WTC11 (cell line): ENCODE measurements around the gene COPZ1.

ENCODE experiments used
- AFF4 ChIP-seq: sonication (generic); formaldehyde crosslinking; IDR thresholded peaks from 2 replicates; pipeline ENCODE4 v1.8.1; 2023; ENCODE audit warnings: mild to moderate bottlenecking, missing genetic modification reagents, borderline replicate concordance
- ARID4B ChIP-seq: sonication (generic); formaldehyde crosslinking; IDR thresholded peaks from 2 replicates; pipeline ENCODE4 v1.8.0; 2023; ENCODE audit warnings: missing genetic modification reagents, mild to moderate bottlenecking, borderline replicate concordance
- CREB1 ChIP-seq: sonication (generic); formaldehyde crosslinking; IDR thresholded peaks from 2 replicates; pipeline ENCODE4 v1.8.0; 2023; ENCODE audit warnings: mild to moderate bottlenecking, missing genetic modification reagents
- CREM ChIP-seq: sonication (generic); formaldehyde crosslinking; IDR thresholded peaks from 2 replicates; pipeline ENCODE4 v1.8.1; 2022; ENCODE audit warnings: mild to moderate bottlenecking, missing genetic modification reagents, moderate library complexity
- CTCF ChIP-seq: fragments of 200-600 bp; IDR thresholded peaks from 2 replicates; pipeline ENCODE4 v1.8.0; 2022; ENCODE audit warnings: antibody characterized with exemption
- E2F1 ChIP-seq: sonication (generic); formaldehyde crosslinking; IDR thresholded peaks from 2 replicates; pipeline ENCODE4 v1.8.0; 2022; ENCODE audit warnings: mild to moderate bottlenecking, missing genetic modification reagents
- MAX ChIP-seq: sonication (generic); formaldehyde crosslinking; IDR thresholded peaks from 2 replicates; pipeline ENCODE4 v1.8.0; 2022; ENCODE audit warnings: mild to moderate bottlenecking, missing genetic modification reagents
- NR1H2 ChIP-seq: sonication (generic); formaldehyde crosslinking; IDR thresholded peaks from 2 replicates; pipeline ENCODE4 v1.9.0; 2021; ENCODE audit warnings: mild to moderate bottlenecking, moderate library complexity, missing genetic modification reagents
- PRDM15 ChIP-seq: sonication (generic); formaldehyde crosslinking; IDR thresholded peaks from 2 replicates; pipeline ENCODE4 v1.8.0; 2022; ENCODE audit warnings: missing genetic modification reagents
- TP53 ChIP-seq: sonication (generic); formaldehyde crosslinking; IDR thresholded peaks from 2 replicates; pipeline ENCODE4 v1.8.1; 2023; ENCODE audit warnings: mild to moderate bottlenecking, missing genetic modification reagents

- TF ChIP-seq NR1H2 (CRISPR knock-in tag): no peak
- TF ChIP-seq CREM (CRISPR knock-in tag): no peak
- no peak for TF ChIP-seq CTCF
- TF ChIP-seq TP53 (CRISPR knock-in tag): no peak
- no peak for TF ChIP-seq E2F1 (CRISPR knock-in tag)
- no peak for TF ChIP-seq PRDM15 (CRISPR knock-in tag)
- TF ChIP-seq MAX: no peak
- TF ChIP-seq AFF4: no peak
- TF ChIP-seq CREB1: no peak
- no peak for TF ChIP-seq ARID4B (CRISPR knock-in tag)
Observed at GRCh38 chr12:54311051-54311450, 13.9 kb upstream of the COPZ1 start.
